Inflammatory macrophage treated with lipopolysaccharide for 1 hour (primary cell): ENCODE results near the gene SCN5A.

Experiments
- DNase-seq, 2 donors: peaks; one replicate each; pipeline ENCODE4 v3.0.0-alpha.2; 2020 to 2022

SCN5A gene

DNA sequence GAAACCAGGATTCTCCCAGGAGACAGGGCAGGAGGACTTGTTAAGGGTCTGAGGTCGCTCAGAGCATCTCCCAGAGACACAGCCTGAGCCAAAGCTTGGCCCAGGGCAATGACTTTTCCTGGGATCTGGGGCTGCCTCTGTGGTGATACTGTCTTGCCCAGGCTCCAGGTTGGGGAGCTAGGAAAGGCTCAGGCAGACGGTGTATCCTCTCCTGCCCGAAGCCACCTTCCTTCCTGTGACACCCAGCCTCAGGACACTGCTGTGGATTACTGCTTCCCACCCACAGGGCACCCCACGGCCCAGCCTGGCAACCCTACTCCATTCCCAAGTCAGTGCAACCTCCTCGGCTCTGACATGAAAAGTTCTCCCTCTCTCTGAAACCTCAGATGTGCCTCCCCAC, 31.9 kb downstream of the SCN5A start:
- no peak for DNase-seq

DNA sequence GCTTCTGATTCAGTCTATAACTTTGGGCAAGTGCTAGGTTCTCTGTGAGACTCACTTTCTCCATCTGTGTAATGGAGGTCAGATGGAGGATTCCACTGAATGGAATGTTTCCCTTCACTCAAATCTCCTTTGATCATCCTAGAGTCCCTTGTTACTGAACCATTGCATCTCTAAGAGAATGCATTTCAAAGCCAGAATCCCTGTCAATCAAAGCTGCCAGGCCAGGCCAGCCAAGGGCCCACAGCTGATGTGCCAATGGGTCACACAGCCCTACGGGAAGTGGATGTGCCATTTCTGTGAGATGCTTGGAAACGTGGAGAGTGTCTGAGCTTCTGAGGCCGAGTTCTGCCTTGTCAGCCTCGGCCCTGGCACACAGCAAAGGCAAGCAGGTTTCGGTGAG, 32.4 kb downstream of the SCN5A start:
- no peak for DNase-seq

DNA sequence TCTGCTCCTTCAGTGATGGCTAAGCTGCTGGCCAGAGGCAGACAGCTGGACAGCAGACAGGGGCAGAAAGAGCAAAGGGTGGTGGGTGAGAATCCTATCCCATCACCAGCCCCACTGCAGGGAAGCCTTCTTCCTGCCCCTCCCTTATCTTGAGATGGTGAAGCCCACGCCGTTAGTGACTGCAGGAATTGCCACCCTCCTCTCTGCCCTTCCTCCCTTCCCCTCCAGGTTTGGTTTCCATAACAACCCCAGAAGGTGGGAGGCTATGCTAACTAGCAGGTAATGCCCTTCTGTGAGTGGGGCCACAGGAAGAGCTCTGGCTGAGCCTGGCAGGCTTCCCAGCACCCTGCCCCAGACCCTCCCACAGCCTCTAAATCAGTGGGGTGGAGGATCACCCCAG, 32.8 kb downstream of the SCN5A start:
- no peak for DNase-seq

DNA sequence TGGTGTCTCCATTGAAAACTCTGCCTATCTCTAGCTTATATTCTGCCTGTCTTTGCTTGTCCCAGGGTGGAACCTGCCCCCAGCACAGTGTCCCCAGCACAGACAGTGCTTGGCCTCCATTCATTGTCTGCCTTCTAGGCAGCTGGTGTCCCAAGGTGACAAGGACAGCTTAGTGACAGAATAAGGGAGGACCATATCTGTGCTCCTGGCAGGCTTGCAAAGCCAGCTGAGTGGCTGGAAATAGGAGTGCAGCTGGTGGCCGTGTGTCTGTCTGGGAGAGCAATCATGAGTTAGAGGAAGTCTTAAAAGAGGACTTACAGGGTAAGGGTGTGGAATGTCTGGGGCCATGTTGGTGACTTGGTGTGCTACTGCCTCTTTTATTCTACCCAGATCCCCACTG, 33.4 kb downstream of the SCN5A start:
- DNase-seq = no peak

DNA sequence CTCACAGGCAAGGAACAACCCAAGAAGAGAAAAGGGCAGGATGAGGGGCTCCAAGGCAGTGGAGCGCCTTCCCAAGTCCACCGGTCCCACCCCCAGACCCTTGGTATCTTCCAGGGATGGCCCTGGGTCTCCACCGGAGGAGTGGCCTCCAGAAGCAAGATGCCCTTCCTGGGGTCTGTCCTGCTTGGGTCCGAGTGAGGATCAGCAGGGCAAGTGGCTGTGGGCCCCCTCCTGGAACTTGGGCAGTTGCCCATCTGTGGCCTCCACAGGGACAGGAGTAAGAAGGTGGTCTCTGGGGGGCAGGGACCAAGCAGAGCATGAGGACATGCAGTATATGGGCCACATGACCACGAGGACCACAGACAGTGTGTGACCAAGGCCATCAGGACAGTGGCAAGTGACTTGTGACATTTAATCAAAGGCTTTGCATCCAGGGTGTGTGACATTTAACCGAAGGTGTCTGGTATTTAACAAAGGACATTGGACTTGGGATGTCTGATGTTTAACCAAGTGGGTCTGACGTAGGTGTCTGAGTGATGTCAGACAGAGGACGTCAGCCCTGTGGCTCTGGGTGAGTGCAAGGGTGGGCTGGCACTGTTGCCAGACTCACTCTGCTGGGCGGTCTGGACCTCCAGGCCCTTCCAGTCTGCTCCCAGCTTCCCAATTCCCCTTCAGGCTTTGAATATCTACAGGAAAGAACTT, 34.7 kb downstream of the SCN5A start:
- no peak for DNase-seq

DNA sequence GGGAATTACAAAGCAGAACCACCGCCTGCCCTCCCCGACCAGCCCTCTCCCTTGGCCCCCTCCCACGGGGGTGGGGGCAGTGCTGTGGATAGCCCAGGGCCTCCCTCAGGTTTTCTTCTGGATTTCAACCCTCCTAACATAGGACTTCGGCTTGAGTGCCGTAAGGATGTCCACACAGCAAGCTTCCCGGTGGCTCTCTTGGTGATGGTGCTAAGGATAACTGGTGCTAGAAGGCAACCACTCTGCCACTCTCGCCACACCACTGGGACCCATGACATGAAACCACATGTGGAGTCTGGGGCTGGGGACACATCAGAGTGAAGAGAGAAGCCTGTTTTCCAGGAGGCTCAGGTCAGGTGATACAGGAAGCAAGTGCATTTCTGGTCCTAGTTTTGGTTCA, 35.4 kb downstream of the SCN5A start:
- DNase-seq = no peak

DNA sequence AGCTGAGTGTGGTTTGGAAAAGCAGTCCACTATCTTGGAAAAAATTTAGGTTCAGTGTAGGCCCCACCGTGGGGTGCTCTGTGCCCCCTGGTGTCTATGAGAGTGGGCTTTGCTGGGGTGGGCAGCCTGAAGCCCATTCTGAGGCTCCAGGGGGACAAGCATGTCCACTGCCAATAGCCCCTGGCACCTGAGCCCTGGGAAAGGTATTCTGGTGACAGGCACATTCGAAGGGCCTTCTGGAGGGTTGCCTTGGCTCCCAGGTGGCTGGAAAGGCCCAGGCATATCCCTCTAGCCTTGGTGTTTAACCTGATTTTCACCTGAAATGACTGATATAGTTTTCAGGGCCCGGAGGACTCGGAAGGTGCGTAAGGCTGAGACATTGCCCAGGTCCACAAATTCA, 36.1 kb downstream of the SCN5A start:
- DNase-seq = no peak

DNA sequence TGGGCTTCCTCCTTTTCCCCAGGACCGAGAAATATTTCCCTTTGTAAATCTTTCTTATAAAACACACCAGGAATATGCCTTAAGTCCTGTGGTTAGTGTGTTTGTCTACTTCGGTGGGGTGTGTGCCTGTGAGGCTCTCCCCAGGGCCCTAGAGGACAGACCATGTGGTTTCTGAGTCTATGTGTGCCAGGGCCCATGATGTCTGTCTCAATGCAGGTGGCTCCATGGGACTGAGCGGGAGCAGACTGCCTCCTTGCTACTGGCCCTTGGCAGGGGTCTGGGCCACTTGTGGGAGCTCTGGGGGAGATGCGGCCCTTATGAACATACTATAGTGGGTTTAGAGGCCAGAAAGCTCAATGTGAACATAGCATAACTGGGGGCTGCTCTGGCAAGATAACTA, 37.6 kb downstream of the SCN5A start:
- DNase-seq = no peak

DNA sequence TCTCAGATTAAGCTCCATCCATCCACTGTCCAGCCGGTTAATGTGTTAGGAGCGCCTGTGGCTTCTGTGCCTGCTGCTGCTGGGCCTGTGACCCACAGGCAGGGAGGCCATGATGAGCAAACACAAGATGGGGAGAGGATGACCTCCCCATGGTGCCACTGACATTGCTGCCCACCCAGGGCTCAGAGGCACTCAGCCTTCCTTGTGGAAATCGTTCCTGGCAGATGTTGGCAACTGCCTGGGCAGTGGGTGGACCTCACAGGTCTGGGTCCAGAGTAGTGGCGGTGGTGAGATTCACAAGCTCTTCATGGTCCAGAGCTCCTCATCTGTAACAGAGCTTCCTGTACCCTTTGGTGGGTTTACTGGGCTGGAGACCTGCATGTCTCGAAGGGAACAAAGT, 38.6 kb downstream of the SCN5A start:
- DNase-seq = no peak

DNA sequence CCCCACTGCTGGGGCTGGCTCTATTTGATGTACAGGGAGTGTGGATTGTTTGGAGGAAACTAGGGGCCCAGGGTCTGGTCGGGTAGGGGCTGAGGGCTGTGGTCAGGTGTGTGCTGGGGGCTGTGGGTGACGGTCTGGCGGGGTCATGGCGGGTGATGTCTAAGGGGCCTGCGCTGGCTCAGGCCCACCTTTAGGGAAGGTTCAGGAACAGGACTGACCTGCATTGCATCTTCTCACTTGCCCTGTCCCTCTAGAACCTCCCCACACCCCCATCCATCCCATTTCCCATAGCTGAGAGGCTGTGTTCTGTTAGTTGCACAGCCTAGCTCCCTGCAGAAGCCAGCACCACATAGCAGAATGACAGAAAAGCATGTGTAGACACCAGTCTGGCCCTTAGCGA, 39.1 kb downstream of the SCN5A start:
- no peak for DNase-seq

DNA sequence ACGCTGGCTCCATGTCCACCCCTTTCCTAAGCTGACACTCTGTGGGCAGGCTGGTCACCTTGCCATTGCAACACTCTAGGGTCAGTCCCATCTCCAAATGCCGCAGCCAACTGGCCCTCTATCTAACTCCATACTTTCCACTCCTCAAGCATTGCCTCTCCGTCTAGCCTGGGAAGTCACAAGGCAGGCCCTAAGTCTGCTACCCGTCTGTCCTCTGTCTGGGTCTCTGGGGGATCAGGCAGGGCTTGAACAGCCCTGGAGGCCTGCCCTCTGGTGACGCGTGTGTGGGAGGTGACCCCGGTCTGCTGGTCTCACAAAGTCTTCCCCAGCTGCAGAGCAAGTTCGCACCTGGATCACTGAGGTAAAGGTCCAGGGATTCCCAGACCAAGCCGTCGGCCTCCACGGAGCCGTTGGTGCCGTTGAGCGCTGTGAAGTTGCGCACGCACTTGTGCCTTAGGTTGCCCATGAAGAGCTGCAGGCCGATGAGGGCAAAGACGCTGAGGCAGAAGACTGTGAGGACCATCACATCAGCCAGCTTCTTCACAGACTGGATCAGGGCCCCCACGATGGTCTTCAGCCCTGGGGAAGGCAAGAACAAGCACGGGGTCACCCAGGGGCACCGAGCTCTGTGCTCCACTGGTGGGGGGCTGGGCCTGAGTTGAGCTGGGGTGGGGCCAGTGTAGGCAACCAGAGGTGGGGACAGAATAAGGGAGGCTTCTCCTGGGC, 39.9 kb downstream of the SCN5A start:
- no peak for DNase-seq

DNA sequence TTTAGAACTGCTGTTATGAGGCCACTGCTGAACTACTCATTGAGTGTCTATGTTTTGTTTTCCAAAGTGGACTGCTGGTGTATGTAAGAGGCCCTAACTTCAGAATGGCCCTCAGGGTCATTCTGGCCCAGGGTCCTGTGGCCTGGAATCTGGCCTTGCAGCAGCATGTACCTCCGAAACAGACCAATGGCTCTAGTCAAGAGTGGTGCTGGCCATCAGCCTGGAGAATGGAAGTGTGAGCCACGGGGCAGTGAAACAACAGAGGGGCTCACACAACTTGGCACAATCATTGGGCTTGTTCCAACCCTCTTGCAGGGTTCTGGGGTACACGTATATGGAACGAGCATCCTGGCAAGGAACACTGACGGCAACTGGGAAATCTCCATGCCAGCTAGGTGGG, 40.5 kb downstream of the SCN5A start:
- no peak for DNase-seq

DNA sequence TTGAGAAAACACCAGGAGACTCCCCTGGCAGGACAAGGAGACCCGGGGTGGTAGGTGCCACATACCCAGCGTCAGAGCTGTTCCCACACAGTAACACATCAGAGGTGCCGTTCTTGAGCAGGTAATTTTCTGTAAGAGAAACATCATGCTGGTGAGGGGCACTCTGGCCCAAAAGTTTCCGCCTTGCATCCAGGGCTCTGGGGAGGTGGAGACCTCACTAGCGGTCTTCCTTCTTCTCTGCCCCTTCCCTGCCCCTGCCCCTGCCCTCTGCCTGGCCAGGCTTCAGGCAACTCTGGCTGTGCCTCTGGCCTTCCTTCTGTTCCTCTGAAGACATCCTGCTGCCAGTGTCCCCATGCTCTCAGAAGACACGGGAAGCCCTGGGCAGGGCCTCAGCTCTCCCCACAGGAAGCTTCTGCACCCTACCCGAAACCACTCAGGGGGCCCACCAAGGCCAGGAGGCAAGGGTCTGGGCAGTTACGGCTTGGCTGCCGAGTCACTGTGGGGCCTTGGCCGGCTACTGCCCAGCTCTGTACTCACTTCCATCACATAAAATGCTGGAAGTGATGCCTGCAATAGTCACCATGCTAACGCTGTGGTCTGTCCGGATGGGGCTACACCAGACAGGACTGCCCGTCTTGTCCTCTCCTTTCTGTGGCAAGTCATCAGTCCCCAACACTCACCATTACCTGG, 41.3 kb downstream of the SCN5A start:
- no peak for DNase-seq

DNA sequence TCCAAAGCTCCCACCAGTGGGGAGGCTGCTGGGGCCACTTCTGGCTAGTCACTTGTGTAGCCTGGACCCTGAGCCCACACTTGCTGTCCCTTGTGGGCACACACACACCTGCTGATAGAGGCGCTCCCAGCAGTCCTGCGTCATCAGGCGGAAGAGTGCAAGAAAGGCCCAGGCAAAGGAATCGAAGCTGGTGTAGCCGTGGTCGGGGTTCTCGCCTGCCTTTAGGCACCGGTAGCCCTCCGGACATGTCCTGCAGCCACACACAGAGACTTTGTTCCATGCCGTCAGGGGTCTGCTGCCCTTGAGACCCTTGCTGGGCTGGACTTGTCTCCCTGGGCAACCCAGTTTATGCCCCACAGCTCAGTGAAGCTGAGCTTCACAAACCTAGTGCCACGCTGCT, 42.9 kb downstream of the SCN5A start:
- DNase-seq = no peak

DNA sequence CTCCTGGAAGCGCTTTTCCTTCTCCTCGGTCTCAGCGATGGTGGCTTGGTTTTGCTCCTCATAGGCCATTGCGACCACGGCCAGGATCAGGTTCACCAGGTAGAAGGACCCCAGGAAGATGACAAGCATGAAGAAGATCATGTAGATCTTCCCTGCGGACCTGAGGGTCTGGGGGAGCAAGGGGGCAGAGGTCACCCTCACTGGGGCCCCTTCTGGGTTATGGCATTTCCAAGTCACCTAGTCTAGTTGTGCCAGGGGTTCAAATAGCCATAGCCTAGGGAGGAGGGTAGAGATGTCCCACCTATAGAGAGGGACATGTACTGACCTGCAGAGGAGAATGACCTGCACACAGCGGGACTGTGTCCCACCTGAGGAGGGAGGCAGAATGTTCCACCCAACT, 43.5 kb downstream of the SCN5A start:
- no peak for DNase-seq

DNA sequence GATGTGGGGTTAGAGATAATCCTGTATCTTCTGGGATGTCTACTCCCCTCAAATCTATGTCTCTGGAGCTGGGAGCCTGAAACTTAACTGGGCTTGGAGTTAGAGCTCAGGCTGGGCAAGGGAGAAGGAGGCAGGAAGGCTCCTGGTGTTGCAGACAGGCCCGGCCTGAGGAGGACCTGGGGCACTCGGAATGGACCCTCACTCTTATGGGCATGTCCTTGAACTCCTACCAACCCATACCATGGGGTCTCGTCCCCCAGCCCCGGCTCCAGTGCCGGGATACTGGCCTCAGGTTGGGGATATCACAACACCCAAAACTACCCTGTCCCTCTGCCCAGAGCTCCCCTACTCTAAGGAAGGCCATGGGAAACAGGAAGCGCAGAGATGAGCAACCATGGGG, 45.2 kb downstream of the SCN5A start:
- DNase-seq = no peak

DNA sequence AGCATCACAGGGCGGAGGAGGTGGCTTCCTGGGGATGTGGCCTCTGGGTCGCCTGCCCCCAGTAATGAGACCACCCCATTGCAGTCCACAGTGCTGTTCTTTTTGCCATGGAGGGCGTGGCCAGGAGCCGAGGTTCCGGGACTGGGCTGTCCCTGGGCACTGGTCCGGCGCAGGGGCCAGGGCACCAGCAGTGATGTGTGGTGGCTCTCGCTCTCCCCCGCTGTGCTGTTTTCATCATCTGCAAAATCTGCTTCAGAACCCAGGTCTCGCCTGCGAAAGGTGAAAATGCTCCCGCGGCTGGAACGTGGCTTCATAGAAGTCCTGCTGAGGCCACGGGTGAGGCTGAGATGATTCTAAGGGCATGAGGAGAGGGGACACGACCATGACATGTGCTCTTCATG, 45.8 kb downstream of the SCN5A start:
- DNase-seq = no peak

DNA sequence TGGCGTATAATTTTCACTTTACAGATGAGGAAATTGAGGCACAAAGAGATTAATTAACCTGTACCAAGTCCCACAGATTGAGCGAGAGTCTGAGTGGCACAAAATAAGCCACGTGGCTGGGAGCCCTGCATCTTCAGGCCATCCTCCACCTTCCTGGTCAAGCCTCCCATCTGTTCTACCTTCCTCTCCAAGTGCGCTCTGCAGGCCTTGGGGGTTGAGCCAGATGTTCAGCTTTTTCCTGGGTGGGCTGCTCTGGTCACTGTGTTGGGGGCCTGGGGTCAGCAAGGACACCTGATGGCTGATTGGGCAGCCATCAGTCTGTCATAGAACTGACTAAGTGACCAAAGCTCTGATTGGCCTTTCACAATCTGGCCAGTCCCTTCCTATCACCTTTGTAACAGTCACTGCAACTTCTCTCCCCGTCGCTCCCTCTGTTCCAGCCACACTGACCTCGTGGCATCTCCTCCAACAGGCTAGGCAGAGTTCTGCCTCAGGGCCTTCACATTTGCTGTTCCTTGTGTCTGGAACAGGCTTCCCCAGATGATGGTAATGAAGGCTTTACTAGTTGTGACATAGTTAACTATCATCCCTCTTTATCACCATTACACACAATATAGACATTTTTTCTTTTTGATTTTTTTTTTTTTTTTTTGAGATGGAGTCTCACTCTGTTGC, 46.8 kb downstream of the SCN5A start:
- DNase-seq = no peak

DNA sequence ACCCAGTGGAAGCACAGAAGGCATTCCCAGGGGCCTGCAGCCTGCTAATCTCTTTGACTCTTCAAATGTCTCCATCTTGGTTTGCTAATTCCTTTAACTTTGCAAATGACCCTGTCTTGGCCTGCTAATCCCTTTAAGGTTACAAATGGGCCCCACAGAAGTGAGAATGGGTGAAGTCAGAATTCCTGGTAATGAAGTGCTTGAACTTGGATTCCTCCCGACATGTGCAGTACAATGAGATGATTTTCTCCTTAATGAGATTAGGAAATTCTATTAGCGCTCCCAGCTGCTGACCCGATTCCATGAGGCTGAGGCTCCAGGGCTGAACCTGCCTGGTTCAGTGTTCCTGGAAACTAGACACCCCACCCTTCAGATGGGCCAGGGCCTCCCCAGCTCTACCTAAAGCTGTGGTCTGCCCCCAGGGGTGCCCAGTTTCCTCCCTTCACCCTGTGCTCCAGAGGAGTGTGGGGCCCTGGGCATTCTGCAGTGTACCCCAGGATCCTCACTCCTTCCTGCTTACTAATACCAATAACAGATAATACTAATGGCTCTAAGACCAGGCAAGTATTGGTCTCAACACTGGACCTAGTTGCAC, 47.4 kb downstream of the SCN5A start:
- DNase-seq = no peak

DNA sequence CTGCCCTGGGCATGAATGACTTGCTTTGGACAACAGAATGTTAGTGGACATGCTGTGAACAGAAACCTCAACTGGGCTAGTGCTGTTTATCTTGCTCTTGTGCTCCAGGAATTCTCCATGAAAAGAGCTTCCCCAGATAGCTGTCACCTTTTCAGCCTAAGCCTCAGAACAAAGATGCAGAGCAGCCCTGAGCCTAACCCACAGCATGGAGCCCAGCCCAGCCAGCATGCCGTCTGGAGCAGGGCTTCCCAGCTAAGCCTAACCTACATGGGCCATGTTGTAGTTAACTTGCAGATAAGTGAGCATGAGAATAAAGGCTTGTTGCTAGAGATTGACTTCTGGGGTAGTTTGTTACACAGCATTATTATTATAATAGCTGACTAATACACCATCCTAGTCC, 48.9 kb downstream of the SCN5A start:
- no peak for DNase-seq

DNA sequence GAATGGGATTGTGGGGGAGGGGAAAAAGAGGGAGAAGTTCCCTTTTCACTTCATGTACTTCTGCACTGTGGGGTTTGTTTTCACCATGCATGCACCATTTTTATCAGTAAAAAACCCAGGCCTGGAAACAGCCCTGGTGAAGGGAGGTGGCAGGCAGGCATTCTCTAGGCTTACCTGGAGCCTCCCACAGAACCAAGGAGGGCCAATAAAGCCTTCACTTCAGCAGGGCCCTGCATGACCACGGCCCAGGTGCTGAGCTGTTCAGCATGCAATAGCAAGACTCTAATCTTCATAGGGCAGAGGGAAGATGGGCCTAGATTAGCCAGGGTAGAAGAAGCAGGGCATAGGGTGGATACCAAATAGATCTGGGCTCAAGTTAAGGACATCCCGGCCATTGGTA, 49.6 kb downstream of the SCN5A start:
- no peak for DNase-seq

DNA sequence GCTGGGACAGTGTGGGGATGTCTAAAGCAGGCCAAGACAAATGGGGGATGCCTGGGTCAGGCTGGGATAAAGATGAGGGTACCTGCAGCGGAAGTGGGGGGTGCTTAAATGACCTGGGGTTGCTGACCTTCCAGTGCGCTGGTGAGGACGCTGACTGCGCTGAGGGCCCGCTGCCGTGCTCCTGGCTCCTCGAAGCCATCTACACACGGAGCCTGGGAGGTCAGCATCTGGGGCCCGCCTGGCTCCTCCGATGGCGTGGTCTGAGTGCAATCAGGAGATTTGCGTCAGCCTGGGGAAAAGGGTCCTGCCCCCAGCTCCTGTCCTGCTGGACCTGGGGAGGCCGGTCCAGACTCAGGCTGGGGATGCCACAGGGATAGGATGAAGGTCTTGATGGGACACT, 50.7 kb downstream of the SCN5A start:
- no peak for DNase-seq

DNA sequence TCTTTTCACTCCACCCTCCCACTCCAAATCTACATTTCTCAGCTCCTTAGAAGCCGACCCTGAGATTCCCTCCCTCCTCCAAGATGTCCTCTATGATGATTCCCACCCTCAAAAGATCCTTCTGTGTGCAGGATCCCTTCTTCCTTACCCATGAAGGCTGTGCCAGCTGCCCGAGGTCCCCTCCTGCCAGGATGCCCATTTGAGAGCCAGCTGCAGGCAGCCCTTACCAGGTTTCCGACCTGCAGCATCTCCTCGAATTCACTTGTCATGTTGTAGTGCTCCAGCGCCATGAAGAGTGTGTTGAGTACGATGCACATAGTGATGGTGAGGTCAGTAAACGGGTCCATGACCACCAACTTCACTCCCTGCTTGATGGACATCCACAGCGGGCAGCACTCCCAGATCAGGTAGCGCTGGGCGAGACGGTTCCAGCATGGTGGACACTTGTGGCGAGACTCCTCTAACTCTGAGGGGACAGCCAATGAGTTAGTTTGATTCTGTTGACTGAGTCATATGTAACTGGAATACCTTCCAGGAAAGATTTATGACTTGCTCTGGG, 51.9 kb downstream of the SCN5A start:
- no peak for DNase-seq
